Endothelial cell of umbilical vein (primary cell): ENCODE data around the gene IL22RA2. TPM values are rescaled to one million over a fixed set of nuclear protein-coding genes. Genes with fewer than 3 reads are reported as not detected.

ENCODE experiments used
- BruUV-seq: library from RNA; stranded (reverse); fragments of 400-500 nt; replicated peaks from 2 replicates; lab custom pipeline; 2021; lab: Mats Ljungman, UMichigan
- CTCF ChIA-PET: fragments of 300-600, 350-600 bp; sonication (Branson Sonifier 250); formaldehyde crosslinking; loops from one replicate; lab custom pipeline; 2021; ENCODE audit warnings: antibody characterized with exemption, inconsistent platforms; lab: Charles Lee
- POLR2A ChIA-PET: fragments of 300-600, 350-600 bp; sonication (Branson Sonifier 250); formaldehyde crosslinking; loops from one replicate; lab custom pipeline; 2021; ENCODE audit warnings: antibody characterized with exemption, inconsistent platforms; lab: Charles Lee
- DNase-seq: peaks from one replicate; pipeline ENCODE4 v3.0.0-alpha.2; 2011; ENCODE audit warnings: low read depth, low spot score
- FAIRE-seq: peaks from 2 replicates; lab custom pipeline; 2011; peaks lifted over from hg19 to GRCh38; lab: Jason Lieb, UNC
- H2AFZ ChIP-seq: 2 replicates; pipeline ENCODE4 v1.6.0; 2012; ENCODE audit warnings: low read depth, low read length, control low read depth, inconsistent platforms
- H3K27ac ChIP-seq: 2 replicates; pipeline ENCODE4 v1.5.1; 2011; ENCODE audit warnings: low read depth, mild to moderate bottlenecking, control low read depth, low read length, moderate library complexity; ENCODE audit not compliant: insufficient read depth
- H3K27me3 ChIP-seq, 2 experiments: 2 replicates each; pipeline versions ENCODE4 v1.6.0 to v1.6.1; 2011; ENCODE audit warnings: low read length in 2 of 2, mixed read lengths in 1 of 2; ENCODE audit not compliant: control insufficient read depth in 2 of 2, insufficient read depth in 2 of 2
- H3K36me3 ChIP-seq, 2 experiments: 2 replicates in 1 of 2; 3 replicates in 1 of 2; pipeline ENCODE4 v1.5.1; 2011; ENCODE audit warnings: low read length in 2 of 2, mild to moderate bottlenecking in 1 of 2, moderate library complexity in 1 of 2; ENCODE audit not compliant: control insufficient read depth in 2 of 2, insufficient read depth in 2 of 2; ENCODE audit errors: extremely low read depth in 1 of 2
- H3K4me1 ChIP-seq: 3 replicates; pipeline ENCODE4 v1.5.1; 2011; ENCODE audit warnings: mild to moderate bottlenecking, low read length; ENCODE audit not compliant: control insufficient read depth, insufficient read depth; ENCODE audit errors: extremely low read depth
- H3K4me2 ChIP-seq: 2 replicates; pipeline ENCODE4 v1.6.1; 2011; ENCODE audit warnings: low read length, control low read depth, mixed read lengths; ENCODE audit not compliant: insufficient read depth
- H3K4me3 ChIP-seq, 3 experiments: fragments of 200-600 bp in 1 of 3; sonication (generic), shearing (Covaris generic) in 1 of 3; replicated peaks in 1 of 3; 2 replicates each; pipeline ENCODE4 v1.5.1; 2011 to 2016; ENCODE audit warnings: control low read depth in 3 of 3, low read length in 3 of 3, mild to moderate bottlenecking in 2 of 3, inconsistent platforms in 1 of 3, low read depth in 1 of 3, moderate library complexity in 1 of 3; ENCODE audit not compliant: insufficient read depth in 1 of 3
- H3K79me2 ChIP-seq: 2 replicates; pipeline ENCODE4 v1.6.0; 2012; ENCODE audit warnings: low read length, inconsistent platforms; ENCODE audit not compliant: control insufficient read depth, insufficient read depth
- H3K9ac ChIP-seq: replicated peaks from 2 replicates; pipeline ENCODE3; 2011; ENCODE audit warnings: low read length, control low read depth; ENCODE audit not compliant: insufficient read depth; ENCODE audit errors: extremely low read depth
- H3K9me1 ChIP-seq: replicated peaks from 3 replicates; pipeline ENCODE4 v1.6.0; 2011; ENCODE audit warnings: mild to moderate bottlenecking, low read length; ENCODE audit not compliant: control insufficient read depth, insufficient read depth; ENCODE audit errors: extremely low read depth
- H3K9me3 ChIP-seq: replicated peaks from 2 replicates; pipeline ENCODE4 v1.5.1; 2012; ENCODE audit warnings: low read length, inconsistent platforms; ENCODE audit not compliant: control insufficient read depth, insufficient read depth
- H4K20me1 ChIP-seq: replicated peaks from 2 replicates; pipeline ENCODE3; 2011; ENCODE audit warnings: mild to moderate bottlenecking, low read length; ENCODE audit not compliant: control insufficient read depth, insufficient read depth; ENCODE audit errors: extremely low read depth
- CTCF ChIP-seq, 2 donors: IDR thresholded peaks; 1 replicate in 1 of 2; 2 replicates in 1 of 2; pipeline ENCODE4 v1.5.1; 2011; ENCODE audit warnings: low read length in 2 of 2, mild to moderate bottlenecking in 2 of 2, moderate library complexity in 2 of 2, control low read depth in 1 of 2, inconsistent platforms in 1 of 2, low read depth in 1 of 2; ENCODE audit not compliant: insufficient read depth in 1 of 2; ENCODE audit errors: extremely low read depth in 1 of 2
- EZH2 ChIP-seq: IDR thresholded peaks from 2 replicates; pipeline ENCODE4 v1.6.1; 2012; ENCODE audit warnings: borderline replicate concordance, low read depth, mild to moderate bottlenecking, moderate library complexity, low read length, inconsistent platforms; ENCODE audit not compliant: severe bottlenecking
- FOS ChIP-seq: IDR thresholded peaks from 2 replicates; pipeline ENCODE4 v1.6.1; 2011; ENCODE audit warnings: mild to moderate bottlenecking, low read length, moderate library complexity, borderline replicate concordance; ENCODE audit not compliant: insufficient read depth
- GATA2 ChIP-seq: IDR thresholded peaks from 2 replicates; pipeline ENCODE4 v1.7.0; 2011; ENCODE audit warnings: low read depth, mild to moderate bottlenecking, moderate library complexity, mixed read lengths, low read length; ENCODE audit not compliant: insufficient read length, insufficient read depth
- JUN ChIP-seq: IDR thresholded peaks from 2 replicates; pipeline ENCODE4 v1.6.1; 2011; ENCODE audit warnings: borderline replicate concordance, low read depth; ENCODE audit not compliant: insufficient read length, insufficient read depth
- MAX ChIP-seq: IDR thresholded peaks from 2 replicates; pipeline ENCODE4 v1.6.1; 2011; ENCODE audit not compliant: insufficient read depth, insufficient read length
- MYC ChIP-seq: IDR thresholded peaks from one replicate; pipeline ENCODE4 v1.6.1; 2011; ENCODE audit warnings: mild to moderate bottlenecking, low read depth, low read length
- POLR2A ChIP-seq: IDR thresholded peaks from 2 replicates; pipeline ENCODE4 v1.6.1; 2012; ENCODE audit warnings: low read depth, mild to moderate bottlenecking, control low read depth, low read length
- POLR2AphosphoS5 ChIP-seq: IDR thresholded peaks from 2 replicates; pipeline ENCODE4 v1.6.1; 2012; ENCODE audit warnings: low read depth, mild to moderate bottlenecking, control low read depth, low read length, moderate library complexity; ENCODE audit not compliant: insufficient read depth
- dilution Hi-C: fragments of 300-500 bp; cut with MboI; formaldehyde crosslinking; loops from one replicate; pipeline ENCODE4 v1.15.0; 2019; ENCODE audit warnings: low sequenced_read_pairs; ENCODE audit not compliant: extremely low pct_ligation_motif_present
- intact Hi-C: fragments of 100-400 bp; cut with micrococcal nuclease; formaldehyde crosslinking; loops from one replicate; pipeline ENCODE4 v1.10.0; 2022
- polyA plus RNA-seq, 4 experiments: library from polyadenylated mRNA; depleted of rRNA in 3 of 4; stranded (reverse) in 3 of 4; unstranded in 1 of 4; fragments of >200 nt; gene quantifications; 2 replicates each; pipeline versions ENCODE4 v1.2.1 to v1.2.3, GENCODE V29; 2011 to 2012; ENCODE audit warnings: missing spikeins in 1 of 4
- total RNA-seq: library from RNA; stranded (reverse); gene quantifications from 2 replicates; pipeline ENCODE4 v1.2.3, GENCODE V29; 2021

Gene IL22RA2
- total and polyA plus RNA-seq, 2 donors (not counting 3 experiments of a cell fraction or from before 2014, with no cell fraction given): not detected

GRCh38 chr6:137099689-137100403 lies 73.6 kb downstream of the IL22RA2 start:
- Histone ChIP-seq H3K4me2 (no peak overlapping the region), H3K9ac (no peak overlapping the region), H2AFZ (no peak overlapping the region), H4K20me1 (no peaks in the 10 kb centered on the region), H3K27ac (no peak overlapping the region), H3K4me3 (no peak overlapping the region), H3K9me1 (no peaks in the 10 kb centered on the region), H3K36me3 (no peaks in the 10 kb centered on the region), H3K27me3 (peaks cover 3% of the 10 kb centered on the region in 2 experiments), H3K9me3 (no peaks in the 10 kb centered on the region), H3K4me1 (no peaks in the 10 kb centered on the region), H3K79me2 (no peaks in the 10 kb centered on the region)
- intact Hi-C loops: no loop called here
- BruUV-seq: no TSS peak
- DNase-seq (no peak), FAIRE-seq (no peak)
- ChIA-PET CTCF (interaction anchor here (6.1 kb wide), 1 partner anchor 215 kb away, joined by 141 read pairs; no protein-coding TSS in a partner anchor), POLR2A (no interaction called here)
- TF ChIP-seq MYC (no peak), CTCF (IDR thresholded peaks at IDR 0.05; ENCODE audit: extremely low read depth in 1 of 2, insufficient read depth in 1 of 2, low read depth in 1 of 2, low read length in 2 of 2) (no peak), EZH2 (no peak), POLR2AphosphoS5 (no peak), MAX (no peak), FOS (no peak), JUN (no peak), GATA2 (no peak), POLR2A (no peak)
- dilution Hi-C loops: no loop called here
